Measurements from ENCODE around the gene TTN.

TTN gene

DNA sequence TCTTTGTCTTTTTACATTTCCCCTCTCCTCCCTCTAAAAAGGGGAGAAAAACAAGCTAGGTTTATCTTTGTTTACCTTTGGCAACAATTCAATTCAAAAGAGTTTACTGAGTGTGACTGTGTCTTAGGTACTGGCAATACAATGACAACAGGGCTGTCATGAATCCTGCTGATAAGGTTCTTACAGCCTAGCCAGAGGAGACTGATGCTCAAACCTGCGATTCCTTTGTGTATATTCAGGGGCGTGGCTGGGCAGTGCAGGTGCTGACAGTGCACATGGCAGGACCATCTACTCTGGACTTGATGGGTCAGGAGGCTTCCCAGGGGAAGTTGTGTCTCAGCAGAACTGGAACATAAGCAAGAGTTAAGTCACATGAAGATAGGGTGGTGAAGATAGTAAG, 23.2 kb upstream of the TTN start:
- H3K4me3 ChIP-seq (ENCODE audit: low read depth in 1 of 2, low read length in 2 of 2) = no peak overlapping the region
- H3K9me3 ChIP-seq (ENCODE audit: control insufficient read depth in 1 of 2, low read length in 2 of 2) = no peaks in the 10 kb centered on the region
- H3K36me3 ChIP-seq (ENCODE audit: control insufficient read depth in 1 of 2, insufficient read depth in 2 of 2, low read length in 2 of 2) = no peaks in the 10 kb centered on the region
- H3K27ac ChIP-seq (ENCODE audit: low read length) = no peak overlapping the region
- no peaks in the 10 kb centered on the region for H3K4me1 ChIP-seq (ENCODE audit: control insufficient read depth in 1 of 2, insufficient read depth in 2 of 2, low read length in 2 of 2)
- no peaks in the 10 kb centered on the region for H3K27me3 ChIP-seq (ENCODE audit: low read depth, low read length)

DNA sequence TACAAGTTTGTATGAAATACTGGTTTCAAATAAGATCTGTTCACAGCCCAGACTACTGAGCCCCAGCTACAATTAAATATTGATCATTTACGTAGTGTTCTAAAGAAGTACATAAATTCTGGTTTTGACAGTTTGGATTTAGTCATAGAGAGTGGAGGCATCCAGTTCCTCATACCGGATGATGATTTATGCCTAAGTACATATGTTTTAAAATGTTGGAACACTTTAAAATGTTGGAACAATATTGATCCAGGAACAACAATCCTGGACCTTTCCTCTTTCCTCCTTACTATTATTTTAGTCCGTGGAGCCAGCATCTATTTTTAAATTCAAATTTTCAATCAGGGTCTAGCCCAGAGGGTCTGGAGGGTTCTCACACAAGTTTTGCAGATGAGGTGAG, 22.8 kb upstream of the TTN start:
- Histone ChIP-seq H3K36me3 (ENCODE audit: control insufficient read depth in 1 of 2, insufficient read depth in 2 of 2, low read length in 2 of 2) (no peaks in the 10 kb centered on the region), H3K9me3 (ENCODE audit: control insufficient read depth in 1 of 2, low read length in 2 of 2) (no peaks in the 10 kb centered on the region), H3K4me3 (ENCODE audit: low read depth in 1 of 2, low read length in 2 of 2) (no peak overlapping the region), H3K4me1 (ENCODE audit: control insufficient read depth in 1 of 2, insufficient read depth in 2 of 2, low read length in 2 of 2) (no peaks in the 10 kb centered on the region), H3K27ac (ENCODE audit: low read length) (no peak overlapping the region), H3K27me3 (ENCODE audit: low read depth, low read length) (no peaks in the 10 kb centered on the region)

DNA sequence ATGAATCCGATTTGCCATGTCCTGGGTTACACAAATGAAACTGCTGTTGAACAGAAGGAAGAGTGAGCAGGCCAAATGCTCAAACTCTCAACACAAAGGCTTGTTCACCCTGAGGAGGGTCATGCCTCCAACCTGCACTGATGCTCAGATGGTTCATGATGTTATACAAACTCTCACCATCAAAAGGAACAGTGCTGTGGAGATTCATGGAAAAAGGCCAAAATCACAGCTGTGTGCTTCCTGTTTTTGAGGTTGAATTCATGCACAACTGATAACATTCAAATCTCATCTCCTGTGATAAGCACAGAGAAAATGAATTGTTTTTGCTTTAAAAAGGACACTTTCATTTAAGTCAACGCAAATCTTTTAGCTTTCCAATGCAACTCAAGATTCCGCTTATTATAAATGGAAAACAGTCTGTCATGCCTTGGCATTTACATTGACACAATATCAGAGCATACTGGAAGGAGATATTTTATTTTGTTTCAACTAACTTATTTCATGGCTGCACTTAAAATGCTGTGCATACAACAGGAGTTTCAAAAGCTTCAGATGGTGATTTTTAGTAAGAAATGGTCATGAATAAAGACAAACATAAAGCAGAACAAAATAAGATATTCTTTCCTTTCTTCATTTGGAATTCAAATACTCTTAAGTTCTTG, 22.2 kb upstream of the TTN start:
- no peaks in the 10 kb centered on the region for H3K9me3 ChIP-seq (ENCODE audit: control insufficient read depth in 1 of 2, low read length in 2 of 2)
- no peaks in the 10 kb centered on the region for H3K27me3 ChIP-seq (ENCODE audit: low read depth, low read length)
- H3K4me3 ChIP-seq (ENCODE audit: low read depth in 1 of 2, low read length in 2 of 2) = no peak overlapping the region

DNA sequence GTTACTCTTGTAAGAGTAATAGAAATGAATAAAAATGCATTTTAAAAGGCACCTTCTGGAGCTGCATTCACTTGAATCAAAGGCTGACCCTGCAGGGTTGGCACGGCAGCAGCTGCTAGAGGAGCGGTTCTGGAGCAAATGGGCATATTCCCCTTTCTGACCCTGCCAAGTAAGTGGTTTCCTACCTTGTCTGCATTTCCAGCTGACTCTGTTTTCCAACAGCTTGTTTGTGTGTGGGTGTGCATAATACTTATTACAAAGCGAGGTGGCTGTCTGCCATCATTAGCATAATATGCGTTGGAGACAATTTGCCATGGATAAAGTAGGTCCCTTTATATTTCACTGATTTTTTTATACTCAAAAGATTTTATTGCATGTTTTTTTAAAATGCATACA, 21.3 kb upstream of the TTN start:
- Histone ChIP-seq H3K27me3 (ENCODE audit: low read depth, low read length) (no peaks in the 10 kb centered on the region), H3K9me3 (ENCODE audit: control insufficient read depth in 1 of 2, low read length in 2 of 2) (no peaks in the 10 kb centered on the region), H3K4me1 (ENCODE audit: control insufficient read depth in 1 of 2, insufficient read depth in 2 of 2, low read length in 2 of 2) (no peaks in the 10 kb centered on the region), H3K27ac (ENCODE audit: low read length) (no peak overlapping the region), H3K36me3 (ENCODE audit: control insufficient read depth in 1 of 2, insufficient read depth in 2 of 2, low read length in 2 of 2) (no peaks in the 10 kb centered on the region), H3K4me3 (ENCODE audit: low read depth in 1 of 2, low read length in 2 of 2) (no peak overlapping the region)

More for the DNA sequence above, 22.2 kb upstream of the TTN start:
- Histone ChIP-seq H3K4me1 (ENCODE audit: control insufficient read depth in 1 of 2, insufficient read depth in 2 of 2, low read length in 2 of 2) (no peaks in the 10 kb centered on the region), H3K36me3 (ENCODE audit: control insufficient read depth in 1 of 2, insufficient read depth in 2 of 2, low read length in 2 of 2) (no peaks in the 10 kb centered on the region), H3K27ac (ENCODE audit: low read length) (no peak overlapping the region)

DNA sequence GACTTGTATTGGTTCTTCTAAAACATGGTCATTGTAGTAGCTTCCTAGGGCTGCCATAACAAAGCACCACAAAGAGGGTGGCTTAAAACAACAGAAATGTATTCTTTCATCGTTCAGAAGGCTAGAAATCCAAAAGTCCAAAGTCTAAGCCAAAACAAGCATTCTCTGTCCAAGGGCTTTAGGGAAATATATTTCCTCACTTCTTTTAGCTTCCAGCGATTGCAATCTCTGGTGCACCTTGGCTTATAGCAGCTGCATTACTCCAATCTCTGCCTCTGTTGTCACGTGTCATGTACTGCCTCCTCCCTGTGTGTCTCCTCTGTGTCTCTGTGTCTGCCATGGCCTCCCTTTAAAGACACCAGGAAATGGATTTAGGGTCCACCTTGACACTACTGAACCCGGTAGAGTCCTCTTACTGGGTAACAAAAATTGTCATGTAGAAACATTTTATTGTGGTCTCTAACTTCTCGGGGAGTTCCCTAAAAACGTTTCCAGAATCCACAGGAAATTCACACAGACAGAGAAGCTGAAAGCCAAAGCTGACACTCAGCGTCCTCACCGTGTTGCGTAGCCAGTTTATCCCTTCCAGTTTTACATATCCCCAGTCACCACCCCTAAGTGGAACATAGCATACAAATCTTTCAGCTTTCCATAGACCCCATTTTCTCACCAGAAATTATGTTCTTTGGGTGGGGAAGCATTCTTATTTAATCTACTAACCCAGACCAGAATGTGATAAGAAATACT, 20.7 kb upstream of the TTN start:
- Histone ChIP-seq H3K36me3 (ENCODE audit: control insufficient read depth in 1 of 2, insufficient read depth in 2 of 2, low read length in 2 of 2) (no peaks in the 10 kb centered on the region), H3K27ac (ENCODE audit: low read length) (no peak overlapping the region), H3K27me3 (ENCODE audit: low read depth, low read length) (no peaks in the 10 kb centered on the region), H3K4me1 (ENCODE audit: control insufficient read depth in 1 of 2, insufficient read depth in 2 of 2, low read length in 2 of 2) (no peaks in the 10 kb centered on the region), H3K9me3 (ENCODE audit: control insufficient read depth in 1 of 2, low read length in 2 of 2) (no peaks in the 10 kb centered on the region), H3K4me3 (ENCODE audit: low read depth in 1 of 2, low read length in 2 of 2) (no peak overlapping the region)

- H3K4me1 ChIP-seq (ENCODE audit: control insufficient read depth in 1 of 2, insufficient read depth in 2 of 2, low read length in 2 of 2) = no peaks in the 10 kb centered on the region
- no peak overlapping the region for H3K27ac ChIP-seq (ENCODE audit: low read length)
- H3K9me3 ChIP-seq (ENCODE audit: control insufficient read depth in 1 of 2, low read length in 2 of 2) = no peaks in the 10 kb centered on the region
- no peaks in the 10 kb centered on the region for H3K36me3 ChIP-seq (ENCODE audit: control insufficient read depth in 1 of 2, insufficient read depth in 2 of 2, low read length in 2 of 2)
- H3K27me3 ChIP-seq (ENCODE audit: low read depth, low read length) = no peaks in the 10 kb centered on the region
- H3K4me3 ChIP-seq (ENCODE audit: low read depth in 1 of 2, low read length in 2 of 2) = no peak overlapping the region
Observed at GRCh38 chr2:178827111-178827510, 19.9 kb upstream of the TTN start.

GRCh38 chr2:178825183-178825582, 18.0 kb upstream of the TTN start:
- Histone ChIP-seq H3K27ac (ENCODE audit: low read length) (no peak overlapping the region), H3K9me3 (ENCODE audit: control insufficient read depth in 1 of 2, low read length in 2 of 2) (no peaks in the 10 kb centered on the region), H3K4me3 (ENCODE audit: low read depth in 1 of 2, low read length in 2 of 2) (no peak overlapping the region), H3K36me3 (ENCODE audit: control insufficient read depth in 1 of 2, insufficient read depth in 2 of 2, low read length in 2 of 2) (no peaks in the 10 kb centered on the region), H3K27me3 (ENCODE audit: low read depth, low read length) (no peaks in the 10 kb centered on the region), H3K4me1 (ENCODE audit: control insufficient read depth in 1 of 2, insufficient read depth in 2 of 2, low read length in 2 of 2) (no peaks in the 10 kb centered on the region)

GRCh38 chr2:178824181-178824580, 17.0 kb upstream of the TTN start:
- Histone ChIP-seq H3K4me3 (ENCODE audit: low read depth in 1 of 2, low read length in 2 of 2) (no peak overlapping the region), H3K27me3 (ENCODE audit: low read depth, low read length) (no peaks in the 10 kb centered on the region), H3K9me3 (ENCODE audit: control insufficient read depth in 1 of 2, low read length in 2 of 2) (no peaks in the 10 kb centered on the region), H3K27ac (ENCODE audit: low read length) (no peak overlapping the region), H3K36me3 (ENCODE audit: control insufficient read depth in 1 of 2, insufficient read depth in 2 of 2, low read length in 2 of 2) (no peaks in the 10 kb centered on the region), H3K4me1 (ENCODE audit: control insufficient read depth in 1 of 2, insufficient read depth in 2 of 2, low read length in 2 of 2) (no peaks in the 10 kb centered on the region)

DNA sequence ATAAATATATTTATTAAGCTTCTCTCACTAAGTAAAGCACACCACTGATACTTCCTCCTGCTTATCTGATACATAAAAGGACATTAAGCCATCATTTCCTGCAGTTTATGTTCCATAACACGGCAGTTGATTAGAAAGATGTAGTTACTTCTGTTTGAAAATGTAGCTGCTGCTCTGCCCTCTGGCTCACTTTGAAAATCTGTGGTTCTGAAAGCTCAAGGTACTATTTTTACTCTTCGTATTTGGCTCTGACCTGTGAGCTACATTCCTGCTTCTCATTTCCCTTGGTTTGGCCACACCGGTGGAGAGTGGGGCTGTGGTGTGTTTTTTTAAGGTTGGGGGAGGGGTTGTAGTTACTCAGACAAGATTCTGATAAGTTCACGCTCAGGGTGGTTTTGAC, 12.8 kb upstream of the TTN start:
- no peaks in the 10 kb centered on the region for H3K27me3 ChIP-seq (ENCODE audit: low read depth, low read length)
- H3K36me3 ChIP-seq (ENCODE audit: control insufficient read depth in 1 of 2, insufficient read depth in 2 of 2, low read length in 2 of 2) = no peaks in the 10 kb centered on the region
- H3K9me3 ChIP-seq (ENCODE audit: control insufficient read depth in 1 of 2, low read length in 2 of 2) = no peaks in the 10 kb centered on the region
- H3K27ac ChIP-seq (ENCODE audit: low read length) = no peak overlapping the region
- H3K4me3 ChIP-seq (ENCODE audit: low read depth in 1 of 2, low read length in 2 of 2) = no peak overlapping the region
- no peaks in the 10 kb centered on the region for H3K4me1 ChIP-seq (ENCODE audit: control insufficient read depth in 1 of 2, insufficient read depth in 2 of 2, low read length in 2 of 2)

- H3K36me3 ChIP-seq (ENCODE audit: control insufficient read depth in 1 of 2, insufficient read depth in 2 of 2, low read length in 2 of 2) = no peaks in the 10 kb centered on the region
- H3K4me3 ChIP-seq (ENCODE audit: low read depth in 1 of 2, low read length in 2 of 2) = no peak overlapping the region
- H3K4me1 ChIP-seq (ENCODE audit: control insufficient read depth in 1 of 2, insufficient read depth in 2 of 2, low read length in 2 of 2) = no peaks in the 10 kb centered on the region
Observed at GRCh38 chr2:178819147-178819875, 12.1 kb upstream of the TTN start.

GRCh38 chr2:178811901-178812300, 4.7 kb upstream of the TTN start:
- H3K36me3 ChIP-seq (ENCODE audit: control insufficient read depth in 1 of 2, insufficient read depth in 2 of 2, low read length in 2 of 2) = no peaks in the 10 kb centered on the region
- H3K4me1 ChIP-seq (ENCODE audit: control insufficient read depth in 1 of 2, insufficient read depth in 2 of 2, low read length in 2 of 2) = no peaks in the 10 kb centered on the region
- no peak overlapping the region for H3K27ac ChIP-seq (ENCODE audit: low read length)
- H3K4me3 ChIP-seq (ENCODE audit: low read depth in 1 of 2, low read length in 2 of 2) = no peak overlapping the region
- no peaks in the 10 kb centered on the region for H3K27me3 ChIP-seq (ENCODE audit: low read depth, low read length)
- no peaks in the 10 kb centered on the region for H3K9me3 ChIP-seq (ENCODE audit: control insufficient read depth in 1 of 2, low read length in 2 of 2)

More at GRCh38 chr2:178819147-178819875, 12.1 kb upstream of the TTN start:
- Histone ChIP-seq H3K9me3 (ENCODE audit: control insufficient read depth in 1 of 2, low read length in 2 of 2) (no peaks in the 10 kb centered on the region), H3K27me3 (ENCODE audit: low read depth, low read length) (no peaks in the 10 kb centered on the region), H3K27ac (ENCODE audit: low read length) (no peak overlapping the region)

Data from muscle layer of duodenum (tissue), 2 donors.